Measurements from ENCODE around the gene NXPH4. TPM values are rescaled to one million over a fixed set of nuclear protein-coding genes. Genes with fewer than 3 reads are reported as not detected.
A peak's percentile ranks its signal among the peaks of the same experiment; 100 is the strongest.

Gene NXPH4
- total RNA-seq, 1 donor from 2014 or later: 62.6 TPM

- Mint-ChIP-seq H3K27ac (ENCODE audit: unreplicated experiment) (peak overlapping the region; percentile 88), H3K4me3 (ENCODE audit: unreplicated experiment) (peak overlapping the region; percentile 54), H3K4me1 (ENCODE audit: unreplicated experiment) (peaks cover 52% of the 10 kb centered on the region), H3K9me3 (ENCODE audit: unreplicated experiment) (no peaks in the 10 kb centered on the region), H3K36me3 (ENCODE audit: unreplicated experiment) (peaks cover 18% of the 10 kb centered on the region), H3K27me3 (ENCODE audit: unreplicated experiment) (no peaks in the 10 kb centered on the region)
- peak; percentile 93 for TF ChIP-seq CTCF (IDR thresholded peaks at IDR 0.05)
- DNase-seq (ENCODE audit: extremely low spot score, unreplicated experiment): peak; percentile 98
Measured at GRCh38 chr12:57213058-57213715, 3.4 kb upstream of the NXPH4 start.

- Mint-ChIP-seq H3K36me3 (ENCODE audit: unreplicated experiment) (peaks cover 14% of the 10 kb centered on the region), H3K9me3 (ENCODE audit: unreplicated experiment) (no peaks in the 10 kb centered on the region), H3K4me1 (ENCODE audit: unreplicated experiment) (peaks cover 59% of the 10 kb centered on the region), H3K4me3 (ENCODE audit: unreplicated experiment) (peak overlapping the region; percentile 36), H3K27me3 (ENCODE audit: unreplicated experiment) (no peaks in the 10 kb centered on the region), H3K27ac (ENCODE audit: unreplicated experiment) (peak overlapping the region; percentile 88)
- no peak for DNase-seq (ENCODE audit: extremely low spot score, unreplicated experiment)
- no peak for TF ChIP-seq CTCF (IDR thresholded peaks at IDR 0.05)
Measured at GRCh38 chr12:57213763-57214397, 2.7 kb upstream of the NXPH4 start.

GRCh38 chr12:57214398-57214781 is 2.2 kb upstream of the NXPH4 start:
- peaks cover 64% of the 10 kb centered on the region for H3K4me1 Mint-ChIP-seq (ENCODE audit: unreplicated experiment)
- TF ChIP-seq CTCF (IDR thresholded peaks at IDR 0.05): peak; percentile 80
- H3K27me3 Mint-ChIP-seq (ENCODE audit: unreplicated experiment): no peaks in the 10 kb centered on the region
- H3K4me3 Mint-ChIP-seq (ENCODE audit: unreplicated experiment): peak overlapping the region; percentile 36
- H3K36me3 Mint-ChIP-seq (ENCODE audit: unreplicated experiment): peaks cover 12% of the 10 kb centered on the region
- peak overlapping the region; percentile 88 for H3K27ac Mint-ChIP-seq (ENCODE audit: unreplicated experiment)
- no peaks in the 10 kb centered on the region for H3K9me3 Mint-ChIP-seq (ENCODE audit: unreplicated experiment)
- DNase-seq (ENCODE audit: extremely low spot score, unreplicated experiment): peak; percentile 89

GRCh38 chr12:57215065-57215464 is 1.5 kb upstream of the NXPH4 start:
- Mint-ChIP-seq H3K27me3 (ENCODE audit: unreplicated experiment) (peaks cover 3% of the 10 kb centered on the region), H3K9me3 (ENCODE audit: unreplicated experiment) (no peaks in the 10 kb centered on the region), H3K4me3 (ENCODE audit: unreplicated experiment) (peak overlapping the region; percentile 38), H3K4me1 (ENCODE audit: unreplicated experiment) (peaks cover 69% of the 10 kb centered on the region), H3K36me3 (ENCODE audit: unreplicated experiment) (peaks cover 9% of the 10 kb centered on the region), H3K27ac (ENCODE audit: unreplicated experiment) (peak overlapping the region; percentile 49)
- TF ChIP-seq CTCF (IDR thresholded peaks at IDR 0.05): no peak
- no peak for DNase-seq (ENCODE audit: extremely low spot score, unreplicated experiment)

DNA sequence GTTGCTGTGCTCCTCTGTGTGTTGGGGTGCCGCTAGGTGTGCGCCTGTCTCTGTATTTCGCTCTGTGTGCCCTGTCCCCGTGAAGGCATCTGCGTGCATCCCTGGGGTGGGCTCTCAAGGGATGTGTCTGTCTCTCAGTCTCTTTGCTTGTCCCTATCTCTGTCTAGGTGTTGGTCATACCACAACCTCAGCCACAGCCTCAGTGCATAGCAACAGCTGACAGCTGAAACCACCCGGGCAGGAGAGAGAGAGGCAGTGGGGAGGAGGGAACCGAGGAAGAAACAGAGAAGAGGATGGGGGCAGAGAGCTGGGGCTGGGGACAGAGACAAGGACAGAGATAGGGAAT is 953 bp upstream of the NXPH4 start:
- H3K4me3 Mint-ChIP-seq (ENCODE audit: unreplicated experiment): peak overlapping the region; percentile 69
- DNase-seq (ENCODE audit: extremely low spot score, unreplicated experiment): no peak
- H3K27me3 Mint-ChIP-seq (ENCODE audit: unreplicated experiment): peaks cover 5% of the 10 kb centered on the region
- H3K9me3 Mint-ChIP-seq (ENCODE audit: unreplicated experiment): no peaks in the 10 kb centered on the region
- H3K27ac Mint-ChIP-seq (ENCODE audit: unreplicated experiment): peak overlapping the region; percentile 49
- H3K36me3 Mint-ChIP-seq (ENCODE audit: unreplicated experiment): peaks cover 3% of the 10 kb centered on the region
- H3K4me1 Mint-ChIP-seq (ENCODE audit: unreplicated experiment): peaks cover 71% of the 10 kb centered on the region
- TF ChIP-seq CTCF (IDR thresholded peaks at IDR 0.05): no peak

All from osteocyte (in vitro differentiated cells).